ENCODE measurements around the gene CPLANE2.
"Not testable (repeated sequence)": the region's sequence is repeated elsewhere in the genome, so short reads cannot be mapped to it uniquely, and the experiment has no call there.

CPLANE2 gene

DNA sequence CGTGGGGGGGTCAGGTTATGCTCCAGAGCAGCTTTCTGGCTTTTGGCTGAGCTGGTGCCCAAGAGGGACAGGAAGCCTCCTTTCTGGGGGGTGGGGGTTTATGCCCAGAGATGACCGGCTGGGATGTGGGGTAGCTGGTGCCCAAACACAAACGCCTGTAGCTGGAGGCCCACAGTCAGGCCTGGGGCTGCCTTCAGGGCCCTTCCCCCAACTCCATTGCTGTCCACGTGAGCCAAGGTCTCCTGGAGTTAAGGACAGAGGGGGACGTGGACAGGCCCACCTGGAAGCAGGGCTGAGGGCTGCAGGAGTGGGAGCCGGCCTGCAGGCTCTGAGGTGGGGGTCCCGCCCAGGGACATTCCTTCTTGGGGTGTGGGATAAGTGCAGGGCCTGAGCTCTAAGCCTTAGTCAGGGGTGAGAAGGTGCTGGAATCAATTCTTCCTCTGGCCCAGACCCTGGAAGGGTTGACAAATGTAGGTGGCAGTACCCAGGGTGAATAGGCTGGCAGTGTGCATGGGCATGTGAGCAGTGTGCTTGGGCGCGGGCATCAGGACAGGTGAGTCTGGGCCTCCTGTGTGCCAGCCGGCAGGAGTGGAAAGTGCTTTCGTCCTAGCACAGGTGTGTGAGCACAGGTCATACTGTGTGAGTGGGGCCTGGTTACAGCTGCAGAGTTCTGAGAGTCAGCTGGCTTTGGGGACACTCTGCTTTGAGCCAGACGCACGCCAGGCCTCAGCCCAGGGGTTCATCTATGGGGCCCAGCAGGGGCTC lies 6.8 kb downstream of the CPLANE2 start:
- DNase-seq (ENCODE audit: low spot score): no peak

DNA sequence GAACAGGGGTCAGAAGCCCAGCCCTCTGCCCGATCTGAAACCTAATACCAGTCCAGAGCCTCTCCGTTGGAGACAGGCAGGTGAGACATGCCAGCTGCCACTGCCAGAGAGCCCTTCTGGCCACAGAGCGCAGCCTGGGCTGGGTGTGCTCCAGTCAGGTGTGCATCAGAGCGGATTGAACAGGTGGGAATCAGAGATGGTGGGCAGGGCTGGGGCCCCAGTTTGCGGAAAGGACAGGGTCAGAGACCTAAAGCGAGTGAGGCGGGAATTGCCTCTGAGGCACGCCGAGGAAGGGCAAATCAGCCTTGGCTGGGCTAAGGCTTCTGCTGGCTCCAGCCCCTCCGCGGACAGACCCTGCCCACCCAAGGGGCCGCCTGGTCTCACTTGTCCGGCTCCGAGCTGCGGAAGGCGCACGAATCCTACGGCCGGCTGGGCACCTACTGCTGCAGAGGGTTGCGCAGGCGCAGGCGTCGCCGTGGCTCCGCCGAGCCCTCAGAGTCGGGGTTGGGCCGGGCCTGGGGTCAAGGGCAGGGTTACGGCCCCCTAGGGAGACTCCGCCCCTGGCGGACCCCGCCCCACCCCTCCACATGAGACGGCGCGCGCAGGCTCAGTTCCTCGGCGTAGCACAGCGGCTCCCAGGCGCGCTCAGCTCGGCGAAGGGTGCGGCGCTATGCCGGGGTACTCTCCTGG lies 10.3 kb downstream of the CPLANE2 start:
- DNase-seq (ENCODE audit: low spot score): peak; percentile 73

DNA sequence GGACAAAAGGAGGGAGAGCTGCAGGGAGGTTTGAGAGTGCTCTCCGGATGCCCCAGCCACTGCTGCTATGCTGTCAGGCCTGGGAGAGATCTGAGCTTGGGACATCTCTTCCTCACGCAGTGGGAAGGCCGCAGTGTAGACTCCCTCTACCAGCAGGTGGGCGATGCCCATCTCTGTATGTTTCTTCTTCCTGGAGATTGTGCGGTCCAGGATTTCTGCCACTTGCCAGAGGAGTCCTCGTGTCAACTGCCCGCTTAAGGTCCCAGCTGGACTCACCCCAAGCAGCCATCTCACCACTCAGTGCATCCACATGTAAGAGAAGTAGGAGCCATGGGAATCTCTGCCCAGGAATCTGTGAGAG lies 10.9 kb downstream of the CPLANE2 start:
- no peak for DNase-seq (ENCODE audit: low spot score)

DNA sequence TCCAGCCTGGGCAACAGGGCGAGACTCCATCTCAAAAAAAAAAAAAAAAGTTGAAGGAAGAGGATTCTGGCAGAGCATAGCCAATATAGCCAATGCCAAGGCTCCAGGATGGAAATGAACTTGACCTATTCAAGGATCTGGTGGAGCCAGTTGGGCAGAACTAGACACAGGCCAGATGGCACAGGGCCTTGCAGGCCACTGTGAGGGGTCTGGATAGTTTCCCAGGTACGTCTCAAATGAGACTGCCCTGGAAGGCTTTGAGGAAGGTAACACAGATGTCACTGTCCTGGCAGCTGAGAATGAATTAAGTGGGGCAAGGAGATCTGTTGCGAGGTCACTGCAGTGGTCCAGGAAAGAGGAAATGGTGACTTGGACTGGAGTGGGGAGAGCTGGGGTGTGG lies 12.5 kb downstream of the CPLANE2 start:
- DNase-seq (ENCODE audit: low spot score): no peak

DNA sequence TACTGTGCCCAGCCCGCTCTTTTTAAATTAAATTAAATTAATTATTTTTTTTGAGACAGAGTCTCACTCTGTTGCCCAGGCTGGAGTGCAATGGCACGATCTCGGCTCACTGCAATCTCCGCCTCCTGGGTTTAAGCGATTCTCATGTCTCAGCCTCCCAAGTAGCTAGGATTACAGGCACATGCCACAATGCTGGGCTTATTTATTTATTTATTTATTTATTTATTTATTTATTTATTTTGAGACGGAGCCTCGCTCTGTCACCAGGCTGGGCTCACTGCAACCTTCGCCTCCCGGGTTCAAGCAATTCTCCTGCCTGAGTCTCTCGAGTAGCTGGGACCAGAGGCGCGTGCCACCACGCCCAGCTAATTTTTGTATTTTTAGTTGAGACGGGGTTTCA lies 14.3 kb downstream of the CPLANE2 start:
- DNase-seq (ENCODE audit: low spot score): not testable (repeated sequence)

DNA sequence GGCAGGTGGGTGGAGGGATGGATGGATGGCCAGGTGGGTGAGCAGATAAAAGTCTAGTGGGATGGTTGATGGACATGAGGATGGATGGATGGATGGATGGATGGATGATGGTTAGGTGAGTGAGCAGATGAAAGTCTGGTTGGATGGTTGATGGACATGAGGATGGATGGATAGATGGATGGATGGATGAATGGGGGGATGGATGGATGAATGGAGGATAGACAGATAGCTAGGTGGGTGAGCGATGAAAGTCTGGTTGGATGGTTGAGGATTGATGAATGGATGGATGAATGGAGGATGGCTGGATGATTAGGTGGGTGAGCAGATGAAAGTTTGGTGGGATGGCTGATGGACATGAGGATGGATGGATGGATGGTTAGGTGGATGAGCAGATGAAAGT lies 15.5 kb downstream of the CPLANE2 start:
- DNase-seq (ENCODE audit: low spot score): no peak

DNA sequence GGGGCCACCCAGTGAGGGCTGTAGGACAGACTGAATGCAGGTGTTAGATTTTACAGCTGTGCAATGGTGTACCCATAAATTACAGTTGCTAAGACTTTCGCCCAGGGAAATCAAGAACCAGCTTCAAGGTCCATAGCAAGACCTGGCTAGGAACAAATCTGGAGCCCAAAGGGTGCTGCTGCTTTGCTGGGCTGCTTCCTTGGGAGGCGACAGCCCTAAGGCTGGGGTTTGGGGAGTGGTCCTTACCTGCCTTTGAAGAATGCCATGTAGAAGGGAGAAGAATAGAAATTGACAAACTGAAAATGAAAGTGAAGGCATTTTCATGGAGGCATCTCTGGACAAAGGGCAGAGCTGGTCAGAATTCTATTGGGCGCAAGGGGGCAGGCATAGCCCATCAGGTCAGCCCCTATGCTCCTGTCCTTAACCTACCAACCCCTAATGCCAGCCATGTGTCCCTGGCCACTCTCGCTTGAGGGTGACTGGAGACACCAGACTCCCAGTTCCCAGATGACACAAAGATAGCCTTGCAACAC lies 16.9 kb downstream of the CPLANE2 start:
- no peak for DNase-seq (ENCODE audit: low spot score)

DNA sequence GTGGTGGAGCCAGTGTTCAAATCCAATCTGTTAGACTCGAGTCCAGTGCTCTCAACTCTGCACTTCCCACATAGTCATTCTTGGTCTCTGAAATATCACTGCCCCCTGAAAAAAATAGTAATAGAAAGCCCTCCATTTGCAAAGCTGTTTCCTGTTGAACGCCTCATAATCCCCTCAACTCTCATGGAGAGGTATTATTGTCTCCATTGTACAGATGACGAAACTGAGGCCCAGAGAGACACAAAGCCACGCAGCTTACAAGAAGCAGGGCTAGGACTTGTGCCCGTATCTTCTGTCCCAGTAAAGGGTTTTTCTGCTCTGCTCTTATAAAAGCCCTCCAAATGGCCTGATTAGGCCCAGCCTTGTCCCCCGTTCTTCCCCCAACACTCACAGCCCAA lies 18.3 kb downstream of the CPLANE2 start:
- no peak for DNase-seq (ENCODE audit: low spot score)

DNA sequence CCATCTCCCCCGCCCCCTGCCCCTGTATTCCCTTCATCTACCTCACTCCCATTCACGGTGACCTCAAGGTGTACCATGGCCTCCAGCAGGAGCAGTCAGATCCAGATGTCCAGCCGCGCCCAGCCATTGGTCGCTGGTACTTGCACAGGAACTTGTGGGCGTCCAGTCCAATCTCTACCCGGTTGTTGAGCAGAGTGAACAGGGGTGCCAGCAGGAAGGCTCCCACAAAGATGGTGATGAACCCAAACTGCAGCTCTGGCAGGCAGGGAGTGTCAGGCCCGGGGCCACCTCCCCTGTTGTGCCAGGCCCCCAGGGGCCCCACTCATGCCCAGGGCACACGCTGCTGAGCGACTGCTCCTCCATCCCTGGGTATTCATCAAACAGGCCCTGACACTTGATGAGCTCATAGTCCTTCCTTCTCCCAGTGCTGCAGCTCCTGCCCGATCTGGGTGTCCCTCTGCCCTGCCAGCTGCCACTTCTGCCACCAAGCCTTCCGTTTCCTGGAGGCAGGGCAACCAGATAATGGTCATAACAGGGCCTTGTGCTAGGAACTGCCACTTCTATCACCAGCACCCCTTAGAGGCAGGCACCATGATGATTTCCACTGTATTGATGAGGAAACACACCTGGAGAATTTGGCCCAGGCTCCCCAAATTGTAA lies 18.8 kb downstream of the CPLANE2 start:
- DNase-seq (ENCODE audit: low spot score): no peak

DNA sequence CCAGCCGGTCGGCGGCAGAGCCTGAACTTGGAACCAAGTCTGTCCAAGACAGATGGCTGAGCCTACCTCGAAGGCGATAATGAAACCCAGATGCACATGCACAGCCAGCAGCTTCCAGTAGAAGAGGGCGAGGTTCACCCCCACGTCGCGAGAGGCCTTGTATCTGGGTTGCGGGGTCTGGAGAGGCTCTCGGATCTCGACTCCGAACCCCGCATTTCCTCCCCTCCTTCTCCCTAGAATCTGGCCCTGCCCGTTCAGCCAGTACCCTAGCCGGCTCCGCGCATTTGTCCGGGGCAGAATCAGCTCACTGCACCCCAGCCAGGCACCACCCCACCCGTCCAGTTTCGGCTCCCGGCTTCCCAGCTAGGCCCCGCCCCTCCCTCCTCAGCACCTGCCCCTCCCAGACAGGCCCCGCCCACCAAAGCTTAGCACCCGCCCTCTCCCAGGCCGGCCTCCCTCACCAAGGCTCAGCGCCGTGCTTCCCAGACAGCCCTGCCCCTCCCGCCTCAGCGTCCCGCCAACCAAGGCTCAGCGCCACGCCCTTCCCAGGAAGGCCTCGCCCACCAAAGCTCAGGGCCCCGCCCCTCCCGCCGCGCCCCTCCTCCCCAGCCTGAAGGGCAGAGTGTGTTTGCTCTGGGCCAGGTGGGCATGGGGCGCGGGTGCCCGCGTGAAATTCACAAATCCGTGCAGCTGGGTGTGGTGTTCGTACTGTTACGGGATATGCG lies 19.8 kb downstream of the CPLANE2 start:
- DNase-seq (ENCODE audit: low spot score): peak; percentile 99

DNA sequence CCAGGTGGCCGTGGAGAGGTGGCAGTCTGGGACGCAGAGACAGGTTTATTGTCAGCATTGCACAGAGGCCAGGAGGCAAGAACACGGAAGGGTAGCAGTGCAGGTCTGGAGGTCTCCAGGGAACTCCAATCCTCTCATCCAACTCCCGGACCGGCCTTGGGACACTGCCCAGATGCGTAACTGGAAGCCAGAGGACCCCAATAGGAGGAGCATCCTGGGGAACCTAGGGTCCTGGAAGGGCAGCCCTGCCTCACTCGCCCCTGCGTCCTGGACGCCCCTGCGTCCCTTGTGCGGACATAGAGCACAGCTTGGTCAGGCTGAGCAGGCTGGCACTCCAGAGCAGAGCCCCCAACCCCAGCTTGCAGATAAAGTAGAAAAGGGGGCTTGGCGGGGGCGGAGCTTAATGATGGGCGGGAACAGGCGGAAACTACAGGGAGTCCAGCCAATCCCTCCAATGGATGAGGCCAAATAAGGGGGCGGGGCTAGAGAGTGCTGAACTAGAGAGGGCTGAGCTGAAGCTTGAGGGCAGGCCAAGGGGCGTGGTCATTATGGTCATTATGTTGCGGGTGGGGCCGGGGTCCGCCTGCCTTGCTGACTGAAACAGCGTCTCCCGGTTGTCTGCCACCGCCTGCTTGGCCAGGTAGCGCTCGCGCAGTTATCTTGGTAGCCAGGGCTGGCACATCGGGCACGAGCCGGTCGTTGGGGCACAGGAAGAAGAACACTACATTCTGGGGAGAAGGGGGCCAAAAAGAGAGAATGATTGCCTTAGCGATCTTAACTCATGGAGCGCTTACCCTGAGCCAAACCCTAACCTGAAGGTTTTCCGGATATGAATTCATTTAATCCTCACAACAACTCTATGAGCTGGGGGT lies 20.9 kb downstream of the CPLANE2 start:
- DNase-seq (ENCODE audit: low spot score): peak; percentile 95

DNA sequence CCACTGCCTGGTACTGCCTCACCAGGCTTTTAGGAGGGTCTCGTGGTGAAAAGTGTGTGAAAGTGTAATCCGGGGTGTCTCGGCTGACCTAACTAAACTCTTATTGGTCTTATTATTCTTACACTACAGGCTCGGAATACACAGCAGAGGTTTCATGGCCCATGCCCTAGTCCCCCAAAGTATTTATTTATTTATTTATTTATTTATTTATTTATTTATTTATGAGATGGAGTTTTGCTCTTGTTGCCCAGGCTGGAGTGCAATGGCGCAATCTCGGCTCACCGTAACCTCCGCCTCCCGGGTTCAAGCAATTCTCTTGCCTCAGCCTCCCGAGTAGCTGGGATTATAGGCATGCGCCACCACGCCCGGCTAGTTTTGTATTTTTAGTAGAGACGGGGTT lies 21.7 kb downstream of the CPLANE2 start:
- DNase-seq (ENCODE audit: low spot score): not testable (repeated sequence)

DNA sequence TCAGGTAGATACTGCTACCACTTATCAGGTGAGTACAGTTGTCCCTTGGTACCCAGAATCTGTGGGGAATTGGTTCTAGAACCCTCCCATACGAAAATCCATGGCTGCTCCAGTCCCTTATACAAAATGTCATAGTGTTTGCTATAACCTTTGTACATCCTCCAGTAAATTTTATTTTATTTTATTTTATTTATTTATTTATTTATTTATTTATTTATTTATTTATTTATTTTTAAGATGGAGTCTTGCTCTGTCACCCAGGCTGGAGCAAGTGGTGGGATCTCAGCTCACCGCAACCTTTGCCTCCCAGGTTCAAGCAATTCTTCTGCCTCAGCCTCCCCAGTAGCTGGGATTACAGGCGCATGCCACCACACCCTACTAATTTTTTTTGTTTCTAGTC lies 23.4 kb downstream of the CPLANE2 start:
- not testable (repeated sequence) for DNase-seq (ENCODE audit: low spot score)

DNA sequence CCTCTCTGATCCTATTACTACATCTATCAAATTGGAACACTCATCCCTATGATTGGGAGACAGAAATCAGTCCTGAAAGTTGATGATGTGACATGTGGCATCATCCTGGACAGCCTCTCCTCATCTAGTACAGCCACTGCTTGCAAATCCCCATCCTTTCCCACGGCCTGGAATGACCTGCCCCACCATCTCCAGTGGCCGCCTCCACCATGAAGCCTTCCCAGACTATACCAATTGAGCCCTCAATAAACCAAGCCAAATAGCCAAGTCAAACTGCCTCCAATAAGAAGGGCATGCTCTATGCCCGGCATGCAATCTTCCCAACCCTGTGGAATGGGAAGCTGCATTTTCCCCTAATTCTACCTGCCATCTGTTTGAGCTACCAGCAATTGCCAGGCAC lies 24.0 kb downstream of the CPLANE2 start:
- DNase-seq (ENCODE audit: low spot score): no peak

DNA sequence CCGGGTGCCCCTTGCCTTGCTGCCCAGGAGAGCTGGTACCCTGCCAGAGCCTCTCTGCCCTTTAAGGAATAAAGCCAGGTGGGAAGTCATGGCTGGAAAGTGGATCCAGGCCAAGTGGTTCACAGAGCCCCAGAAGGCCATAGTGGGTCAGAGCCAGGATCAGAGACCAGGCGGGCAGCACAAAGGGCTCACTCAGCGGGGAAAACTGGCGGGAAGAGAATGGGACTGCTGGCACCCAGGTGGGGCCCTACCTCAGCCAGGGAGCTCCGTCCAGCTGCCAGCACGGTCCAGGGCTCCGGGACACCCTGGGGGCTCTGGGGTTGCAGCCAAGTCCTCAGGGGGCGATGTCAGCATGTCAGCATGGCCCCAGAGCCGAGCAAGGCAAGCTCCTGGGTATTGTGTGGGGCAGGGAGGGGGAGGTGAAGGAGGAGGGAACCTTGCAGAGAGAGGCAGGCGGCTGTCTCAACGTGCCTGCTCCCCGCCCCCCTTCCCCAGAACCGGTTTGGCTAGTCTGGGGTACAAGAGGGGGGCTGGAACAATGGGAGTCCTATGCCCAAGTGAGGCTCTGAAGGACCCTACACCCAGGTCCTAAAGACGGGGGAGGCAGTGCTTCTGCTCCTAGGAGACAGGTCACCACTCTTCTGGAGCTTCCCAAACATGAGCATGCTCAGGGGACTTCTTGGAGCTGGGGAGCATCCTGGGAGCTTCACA lies 24.6 kb downstream of the CPLANE2 start, which contains the start of gene ARHGEF19:
ARHGEF19 (minus strand) TSS at position 402 of the 711 bp plus-strand sequence. CDS start 3,598 bp downstream, outside the sequence.
- DNase-seq (ENCODE audit: low spot score): no peak

DNA sequence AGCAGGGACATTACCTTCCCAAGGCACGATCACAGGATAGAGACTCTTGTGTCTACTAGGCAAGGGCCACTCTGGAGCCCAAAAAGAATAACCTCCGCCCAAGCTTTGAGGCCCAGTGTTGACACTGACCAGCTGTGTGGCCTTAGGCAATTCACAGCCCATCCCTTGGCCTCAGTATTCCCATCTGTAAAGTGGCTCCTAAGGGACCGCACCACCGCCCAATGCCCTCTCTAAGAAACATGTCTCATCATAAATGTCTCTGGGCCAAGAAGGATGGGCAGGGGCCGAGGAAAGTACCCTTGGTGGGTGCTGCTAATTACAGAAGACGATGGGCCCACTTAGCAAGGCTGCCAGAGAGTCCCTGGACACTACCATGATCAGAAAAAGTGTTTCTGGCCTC lies 25.2 kb downstream of the CPLANE2 start:
- DNase-seq (ENCODE audit: low spot score): no peak

DNA sequence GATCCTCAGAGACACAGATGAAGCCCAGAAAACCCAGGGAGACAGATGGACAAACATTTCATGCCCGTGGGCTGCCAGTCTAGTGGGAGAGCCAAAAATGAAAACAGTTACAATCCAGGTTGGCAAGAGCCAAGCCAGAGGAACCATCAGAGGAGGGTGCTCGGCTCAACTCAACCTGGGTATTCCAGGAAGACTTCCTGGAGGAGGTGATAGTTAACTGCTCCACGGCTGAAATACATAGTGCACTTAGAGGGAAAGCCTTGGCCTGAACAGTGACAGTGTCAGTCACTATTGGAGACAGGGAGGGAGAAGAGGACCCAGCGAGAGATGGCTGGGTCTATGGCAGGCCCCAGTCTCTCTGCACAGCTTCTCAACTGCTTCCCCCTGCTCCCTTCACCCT lies 26.4 kb downstream of the CPLANE2 start:
- no peak for DNase-seq (ENCODE audit: low spot score)

DNA sequence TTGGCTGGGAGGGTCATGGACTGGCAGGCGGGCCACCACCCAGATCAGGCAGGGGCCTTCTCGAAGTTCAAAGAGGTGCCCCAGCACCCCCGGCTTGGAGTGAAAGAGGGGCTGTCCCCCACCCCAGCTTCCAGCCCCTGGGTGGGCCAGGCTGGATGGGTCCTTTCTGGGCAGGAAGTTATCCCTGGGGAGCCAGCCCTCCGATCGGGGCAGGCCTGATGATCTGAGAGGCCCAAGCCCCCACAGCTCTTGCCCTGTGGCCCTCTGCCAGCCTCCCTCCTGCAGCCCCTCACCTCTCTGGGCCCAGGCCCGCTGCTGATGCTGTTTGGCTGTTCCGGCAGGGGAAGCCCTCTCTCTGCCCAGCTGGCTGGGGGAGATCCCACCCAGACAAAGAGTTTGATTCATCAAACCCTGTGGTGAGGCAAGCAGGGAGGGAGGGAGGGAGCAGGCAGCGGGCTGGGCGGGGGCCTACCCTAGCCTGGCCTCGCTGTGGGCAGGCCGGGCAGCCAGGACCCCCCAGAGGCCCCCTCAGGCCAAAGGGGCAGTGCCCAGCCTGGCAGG lies 27.1 kb downstream of the CPLANE2 start:
- no peak for DNase-seq (ENCODE audit: low spot score)

DNA sequence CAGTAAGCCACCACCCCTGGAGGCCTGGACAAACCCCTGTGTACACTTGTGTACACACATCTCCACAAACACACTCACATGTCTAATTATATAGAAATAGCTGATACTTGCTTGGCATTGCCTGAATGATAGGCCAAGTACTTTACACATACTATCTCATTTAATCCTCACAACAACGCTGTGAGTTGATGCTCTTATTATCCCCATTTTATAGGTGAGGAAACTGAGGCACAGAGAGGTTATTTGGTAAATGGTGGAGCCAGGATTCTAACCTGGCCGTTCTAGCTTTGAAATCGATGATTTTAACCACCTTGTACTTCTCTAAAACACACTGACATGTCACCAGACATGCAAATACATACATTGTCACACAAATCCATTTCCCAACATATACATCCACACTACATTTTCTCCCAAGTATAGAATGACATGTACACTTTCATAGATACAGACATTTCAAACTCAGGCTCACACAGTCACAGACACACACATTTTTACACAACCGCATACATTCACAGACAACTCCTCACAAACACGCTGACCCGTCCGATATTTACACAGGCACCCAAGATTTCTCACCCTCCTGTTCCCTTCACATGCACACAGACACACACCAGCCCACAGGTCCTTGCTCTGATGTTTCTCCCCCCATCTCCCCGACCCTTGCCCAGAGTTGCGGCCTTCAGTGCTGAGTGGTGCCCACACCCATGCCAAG lies 27.7 kb downstream of the CPLANE2 start:
- DNase-seq (ENCODE audit: low spot score): no peak
